GM12878 (cell line): ENCODE results near the gene STT3B. TPM values are rescaled to one million over a fixed set of nuclear protein-coding genes. Genes with fewer than 3 reads are reported as not detected.

Experiments
- CUX1 ChIP-seq: IDR thresholded peaks from 2 replicates; pipeline ENCODE4 v1.6.1; 2012; ENCODE audit warnings: improper control_type of control experiment, low read depth, low read length; ENCODE audit not compliant: insufficient replicate concordance
- E2F8 ChIP-seq: fragments of 450-650 bp; IDR thresholded peaks from 2 replicates; pipeline ENCODE4 v1.6.1; 2018; ENCODE audit warnings: mild to moderate bottlenecking, low read depth, moderate library complexity; ENCODE audit not compliant: partially characterized antibody
- EP300 ChIP-seq, 2 experiments: fragments of 150-350 bp in 1 of 2; IDR thresholded peaks; 2 replicates each; pipeline ENCODE4 v1.6.1; 2011 to 2012; ENCODE audit warnings: low read depth in 2 of 2, low read length in 2 of 2, borderline replicate concordance in 1 of 2, improper control_type of control experiment in 1 of 2, inconsistent platforms in 1 of 2; ENCODE audit not compliant: control insufficient read depth in 1 of 2
- FOS ChIP-seq: IDR thresholded peaks from 3 replicates; pipeline ENCODE4 v1.6.1; 2011; ENCODE audit warnings: borderline replicate concordance; ENCODE audit not compliant: insufficient read length; ENCODE audit errors: extremely low read depth
- GABPA ChIP-seq: IDR thresholded peaks from 2 replicates; pipeline ENCODE4 v1.6.1; 2014; ENCODE audit warnings: antibody characterized with exemption, low read depth, mild to moderate bottlenecking, inconsistent platforms
- KDM1A ChIP-seq: fragments of 200-600 bp; sonication (generic); IDR thresholded peaks from 2 replicates; pipeline ENCODE4 v1.6.1; 2016; ENCODE audit warnings: borderline replicate concordance
- MXI1 ChIP-seq: fragments of 150-350 bp; IDR thresholded peaks from 2 replicates; pipeline ENCODE4 v1.6.1; 2011; ENCODE audit warnings: low read depth, mild to moderate bottlenecking, inconsistent platforms, low read length, improper control_type of control experiment
- NRF1 ChIP-seq: conservative IDR thresholded peaks from 2 replicates; pipeline ENCODE4 v1.6.1; 2011; ENCODE audit warnings: mild to moderate bottlenecking, low read depth, low read length, improper control_type of control experiment
- PRDM15 ChIP-seq: fragments of 450-650 bp; formaldehyde crosslinking; IDR thresholded peaks from 2 replicates; pipeline ENCODE4 v1.4.0; 2020; ENCODE audit warnings: mild to moderate bottlenecking, moderate library complexity
- RAD21 ChIP-seq: IDR thresholded peaks from 2 replicates; pipeline ENCODE4 v1.6.1; 2011; ENCODE audit warnings: mild to moderate bottlenecking, low read depth, low read length, moderate library complexity; ENCODE audit not compliant: insufficient read depth
- RBBP5 ChIP-seq: fragments of 200-600 bp; sonication (generic); conservative IDR thresholded peaks from 2 replicates; pipeline ENCODE4 v1.6.1; 2016
- RFX5 ChIP-seq: IDR thresholded peaks from 2 replicates; pipeline ENCODE4 v1.6.1; 2011; ENCODE audit warnings: low read depth, low read length, improper control_type of control experiment
- STAT3 ChIP-seq: IDR thresholded peaks from 2 replicates; pipeline ENCODE4 v1.6.1; 2011; ENCODE audit warnings: low read depth, low read length, improper control_type of control experiment
- SUZ12 ChIP-seq: fragments of 200-600 bp; sonication (generic); IDR thresholded peaks from one replicate; pipeline ENCODE4 v1.6.1; 2018; ENCODE audit warnings: antibody characterized with exemption, mild to moderate bottlenecking; ENCODE audit not compliant: unreplicated experiment
- TCF12 ChIP-seq: IDR thresholded peaks from 2 replicates; pipeline ENCODE4 v1.6.1; 2011; ENCODE audit warnings: low read depth, mild to moderate bottlenecking, low read length
- ZBED1 ChIP-seq: IDR thresholded peaks from 2 replicates; pipeline ENCODE4 v1.6.1; 2016; ENCODE audit warnings: borderline replicate concordance
- ZNF207 ChIP-seq: fragments of 450-650 bp; IDR thresholded peaks from 2 replicates; pipeline ENCODE4 v1.6.1; 2014; ENCODE audit warnings: antibody characterized with exemption, mild to moderate bottlenecking, borderline replicate concordance
- ZNF217 ChIP-seq: fragments of 450-650 bp; IDR thresholded peaks from 2 replicates; pipeline ENCODE4 v1.6.1; 2017; ENCODE audit warnings: antibody characterized with exemption, mild to moderate bottlenecking
- polyA plus RNA-seq, 11 experiments: library from polyadenylated mRNA; depleted of rRNA in 4 of 11; unstranded in 6 of 11; stranded (reverse) in 5 of 11; fragments of >200 nt; fragmentation: Nextera tagmentation in 4 of 11; fragmentation: Illumina TruSeq in 1 of 11; extraction: Ambion mirVana in 4 of 11; extraction: Trizol in 1 of 11; gene quantifications; 1 replicate in 1 of 11; 2 replicates in 10 of 11; pipeline versions ENCODE4 v1.2.1 to v1.2.3, GENCODE V29; 2011 to 2016; ENCODE audit warnings: inconsistent platforms in 2 of 11, missing spikeins in 2 of 11, low read depth in 1 of 11
- total RNA-seq, 4 experiments: library from RNA; depleted of rRNA in 3 of 4; stranded (reverse); fragments of >200 nt in 3 of 4; fragmentation: Illumina TruSeq in 1 of 4; extraction: Trizol in 1 of 4; gene quantifications; 2 replicates each; pipeline versions ENCODE4 v1.2.1 to v1.2.3, GENCODE V29; 2013 to 2021

Gene STT3B
- total and polyA plus RNA-seq, 10 of the 15 experiments (the other 5 are each of a cell fraction or from before 2014, with no cell fraction given), result 19.9 to 208 (median 79.6) TPM

GRCh38 chr3:31531992-31532586, 636 bp upstream of the STT3B start (continued):
- TF ChIP-seq TCF12 (peak; percentile 52; the same call in 1 of the 2 replicates), RAD21 (no peak), RFX5 (peak; percentile 19; the same call in 1 of the 2 replicates), RBBP5 (no peak), SUZ12 (no peak), FOS (peak; percentile 25), EP300 (IDR thresholded peaks at IDR 0.05; ENCODE audit: borderline replicate concordance in 1 of 2, control insufficient read depth in 1 of 2, low read depth in 2 of 2, low read length in 2 of 2) (peak; percentile 13 to 30; a peak in 1 of 4 replicates), PRDM15 (no peak), ZNF207 (peak; percentile 65; the same call in 1 of the 2 replicates), E2F8 (no peak), GABPA (no peak), KDM1A (no peak), MXI1 (peak; percentile 53; the same call in 1 of the 2 replicates), ZNF217 (no peak), CUX1 (no peak), STAT3 (no peak), ZBED1 (peak; percentile 70; the same call in 1 of the 2 replicates), NRF1 (peak; percentile 52)
